HUDEP-2 (cell line): ENCODE measurements around the gene GPC4.

ENCODE experiments used
- DNase-seq, 76 experiments: peaks; one replicate each; lab custom pipeline; 2025; ENCODE audit not compliant: unreplicated experiment in 76 of 76; lab: John Stamatoyannopoulos, UW

Gene GPC4

GRCh38 chrX:133415276-133416105 lies at the start of gene GPC4:
Gene GPC4 (minus strand): TSS chrX:133415489. CDS start chrX:133414965, 524 bp downstream.
- DNase-seq, result peak in 1 of 76 experiments; percentile 0

- no peak for DNase-seq
These were observed 45.9 kb upstream of the GPC4 start for GRCh38 chrX:133461231-133461630.

GRCh38 chrX:133454924-133455323 lies 39.6 kb upstream of the GPC4 start:
- DNase-seq, result no peak

- no peak for DNase-seq
These were observed 39.2 kb upstream of the GPC4 start for GRCh38 chrX:133454491-133454914.

GRCh38 chrX:133448512-133449076 lies 33.3 kb upstream of the GPC4 start:
- DNase-seq, result no peak

- DNase-seq, result no peak
These were observed 29.9 kb upstream of the GPC4 start for GRCh38 chrX:133444952-133445831.

- DNase-seq, result no peak
These were observed 28.9 kb upstream of the GPC4 start for GRCh38 chrX:133444196-133444595.

GRCh38 chrX:133440797-133441163 lies 25.5 kb upstream of the GPC4 start:
- DNase-seq, result no peak

GRCh38 chrX:133440081-133440796 lies 24.9 kb upstream of the GPC4 start:
- no peak for DNase-seq

GRCh38 chrX:133437766-133438165 lies 22.5 kb upstream of the GPC4 start:
- no peak for DNase-seq

- DNase-seq, result no peak
These were observed 22.1 kb upstream of the GPC4 start for GRCh38 chrX:133437356-133437755.

GRCh38 chrX:133435544-133436124 lies 20.3 kb upstream of the GPC4 start:
- DNase-seq, result no peak

GRCh38 chrX:133434197-133434820 lies 19.0 kb upstream of the GPC4 start:
- no peak for DNase-seq

- no peak for DNase-seq
These were observed 4.6 kb upstream of the GPC4 start for GRCh38 chrX:133419911-133420310.

- DNase-seq, result no peak
These were observed 3.3 kb upstream of the GPC4 start for GRCh38 chrX:133418588-133418987.

GRCh38 chrX:133417364-133417763 lies 2.1 kb upstream of the GPC4 start:
- no peak for DNase-seq

GRCh38 chrX:133414406-133415275 lies 648 bp downstream of the GPC4 start:
- DNase-seq, result no peak

- DNase-seq, result no peak
These were observed 1.9 kb downstream of the GPC4 start for GRCh38 chrX:133413218-133413925.
